Psoas muscle (tissue), 8 donors: ENCODE results near the gene CXXC5. TPM values are rescaled to one million over a fixed set of nuclear protein-coding genes. Genes with fewer than 3 reads are reported as not detected.

Experiments used
- ATAC-seq, 4 donors: fragments of 200-7000 bp; cut with Tn5 transposase; one replicate each; pipeline ENCODE4 v1.9.1; 2020; ENCODE audit warnings: moderate library complexity in 3 of 4, mild to moderate bottlenecking in 2 of 4
- DNase-seq, 2 donors: peaks; one replicate each; pipeline ENCODE4 v3.0.0-alpha.2; 2020
- H3K27ac ChIP-seq: fragments of 200-600 bp; one replicate; pipeline ENCODE4 v1.8.0; 2022
- H3K27me3 ChIP-seq, 3 donors: fragments of 200-600 bp in 1 of 3; one replicate each; pipeline versions ENCODE4 v1.6.1 to v1.8.0; 2013 to 2022; ENCODE audit warnings: low read length in 2 of 3, mild to moderate bottlenecking in 2 of 3, moderate library complexity in 1 of 3; ENCODE audit not compliant: insufficient read depth in 3 of 3
- H3K36me3 ChIP-seq, 2 donors: fragments of 200-600 bp in 1 of 2; one replicate each; pipeline versions ENCODE4 v1.6.1 to v1.8.0; 2013 to 2022; ENCODE audit warnings: low read depth in 1 of 2, mild to moderate bottlenecking in 1 of 2, moderate library complexity in 1 of 2; ENCODE audit not compliant: insufficient read depth in 1 of 2
- H3K4me1 ChIP-seq: fragments of 200-600 bp; one replicate; pipeline ENCODE4 v1.8.0; 2022
- H3K4me3 ChIP-seq: fragments of 200-600 bp; one replicate; pipeline ENCODE4 v1.8.0; 2022; ENCODE audit warnings: mild to moderate bottlenecking
- H3K9me3 ChIP-seq: fragments of 200-600 bp; one replicate; pipeline ENCODE4 v1.8.0; 2022
- WGBS, 3 donors: extraction: QIAGEN DNeasy Blood & Tissue Kit; methylation state at CpG; one replicate each; pipeline versions ENCODE4 v1.1.6 to v1.1.7; 2013; 5-methylcytosine and 5-hydroxymethylcytosine counted together
- intact Hi-C, 2 donors: fragments of 100-400 bp; cut with DNase I; formaldehyde crosslinking; loops; one replicate each; pipeline versions ENCODE4 v1.11.0 to v1.14.2; 2022
- polyA plus RNA-seq, 3 donors: library from polyadenylated mRNA; stranded (reverse); fragments of 200-250 nt; gene quantifications; one replicate each; pipeline ENCODE4 v1.2.3, GENCODE V29; 2013
- total RNA-seq, 4 donors: library from RNA; stranded (reverse); fragmentation: NEBNext Ultra II Directional in 2 of 4; extraction: Animal tissue kit (Norgen Biotek cat#: 25700) in 2 of 4; gene quantifications; one replicate each; pipeline versions ENCODE4 v1.2.1 to v1.2.4, GENCODE V29; 2021 to 2023
- TF ChIP-seq, protein P1 (sequence below): fragments of 200-600 bp; IDR thresholded peaks from one replicate; pipeline ENCODE4 v1.8.0; 2022; ENCODE audit warnings: antibody characterized with exemption
- donor health status: healthy with polysubstance abuse.
- donor health status: DM: no; HTN: no; CAD: no; lungs with moderate emphysema.
- donor health status: Bipolar disorder and iron deficiency.
- donor health status: healthy.
- donor health status: DM: yes; HTN: yes; CAD: no.
- donor health status: DM: no; HTN: no; CAD: no.
- donor health status: DM: no; HTN: no; CAD: no.
- donor health status: DM: yes; HTN: yes; CAD: no.

The CXXC5 gene
- total and polyA plus RNA-seq, 7 donors = 24.5 to 88.3 (median 47.2) TPM

DNA sequence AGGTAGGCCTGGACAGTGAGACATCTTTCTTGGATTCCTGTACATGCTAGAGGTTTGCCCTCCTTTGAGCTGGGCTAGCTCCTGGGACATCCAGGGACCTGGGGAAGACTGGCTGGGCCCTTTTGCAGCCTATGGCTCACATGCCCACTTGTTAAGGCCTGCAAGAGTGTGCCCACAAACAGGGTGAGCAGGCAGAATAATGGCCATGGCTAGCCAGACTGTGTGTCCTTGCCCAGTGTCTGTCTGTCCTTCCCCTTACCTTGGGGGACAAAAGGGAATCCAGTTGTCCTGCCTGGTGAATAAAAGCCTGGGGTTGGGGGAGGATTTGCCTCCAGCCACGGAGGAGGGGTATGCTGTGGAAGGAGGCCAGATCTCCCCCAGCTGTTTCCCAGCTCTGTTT, 13.0 kb upstream of the CXXC5 start:
- 29 to 47% (median 35%) methylated on average over 1 of the region's 1 CpG for WGBS, 3 donors
- intact Hi-C loops = loop anchor here (2.0 to 10.0 kb wide), 4 partner anchors 16 to 330 kb away; no protein-coding TSS in a partner anchor
- no peak overlapping the region for H3K4me3 ChIP-seq
- TF ChIP-seq, protein P1, sequence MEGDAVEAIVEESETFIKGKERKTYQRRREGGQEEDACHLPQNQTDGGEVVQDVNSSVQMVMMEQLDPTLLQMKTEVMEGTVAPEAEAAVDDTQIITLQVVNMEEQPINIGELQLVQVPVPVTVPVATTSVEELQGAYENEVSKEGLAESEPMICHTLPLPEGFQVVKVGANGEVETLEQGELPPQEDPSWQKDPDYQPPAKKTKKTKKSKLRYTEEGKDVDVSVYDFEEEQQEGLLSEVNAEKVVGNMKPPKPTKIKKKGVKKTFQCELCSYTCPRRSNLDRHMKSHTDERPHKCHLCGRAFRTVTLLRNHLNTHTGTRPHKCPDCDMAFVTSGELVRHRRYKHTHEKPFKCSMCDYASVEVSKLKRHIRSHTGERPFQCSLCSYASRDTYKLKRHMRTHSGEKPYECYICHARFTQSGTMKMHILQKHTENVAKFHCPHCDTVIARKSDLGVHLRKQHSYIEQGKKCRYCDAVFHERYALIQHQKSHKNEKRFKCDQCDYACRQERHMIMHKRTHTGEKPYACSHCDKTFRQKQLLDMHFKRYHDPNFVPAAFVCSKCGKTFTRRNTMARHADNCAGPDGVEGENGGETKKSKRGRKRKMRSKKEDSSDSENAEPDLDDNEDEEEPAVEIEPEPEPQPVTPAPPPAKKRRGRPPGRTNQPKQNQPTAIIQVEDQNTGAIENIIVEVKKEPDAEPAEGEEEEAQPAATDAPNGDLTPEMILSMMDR = no peak
- ATAC-seq = no peak
- H3K27me3 ChIP-seq = no peaks in the 10 kb centered on the region
- H3K9me3 ChIP-seq = no peaks in the 10 kb centered on the region
- peaks cover 0 to 8% of the 10 kb centered on the region in 2 donors for H3K36me3 ChIP-seq
- DNase-seq = no peak
- H3K27ac ChIP-seq = peak overlapping the region; percentile 37
- H3K4me1 ChIP-seq = peaks cover 38% of the 10 kb centered on the region

DNA sequence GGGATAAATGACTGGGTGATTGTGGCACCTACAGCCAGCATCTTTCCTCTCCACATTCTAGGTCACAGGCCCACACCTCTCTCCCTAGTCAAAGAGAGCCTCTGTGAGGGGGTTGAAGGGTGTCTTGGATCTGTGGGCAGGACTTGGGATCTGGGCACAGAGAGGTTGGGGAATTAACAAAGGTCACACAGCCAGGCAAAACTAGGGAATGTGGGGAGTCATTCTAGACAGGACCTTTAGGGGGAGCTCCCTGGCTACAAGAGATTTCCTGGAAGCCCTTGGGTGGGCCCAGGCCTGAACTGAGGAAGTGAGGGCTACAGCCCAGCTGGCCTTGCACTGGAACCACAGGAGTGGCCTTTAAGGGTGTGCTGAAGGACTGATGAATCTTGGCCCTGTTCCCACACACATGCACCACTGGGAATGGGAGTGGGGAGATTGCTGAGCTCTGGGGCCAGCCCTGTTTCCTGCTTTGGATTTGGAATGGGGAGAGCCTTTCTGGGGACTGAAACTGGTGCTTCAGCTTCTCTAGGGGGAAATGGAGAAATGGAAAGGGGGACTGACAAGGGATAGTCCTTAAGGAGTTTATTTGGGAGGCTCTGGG, 12.4 kb upstream of the CXXC5 start:
- Histone ChIP-seq H3K27me3 (no peaks in the 10 kb centered on the region), H3K36me3 (peaks cover 0 to 5% of the 10 kb centered on the region in 2 donors), H3K4me3 (no peak overlapping the region), H3K9me3 (no peaks in the 10 kb centered on the region), H3K4me1 (peaks cover 43% of the 10 kb centered on the region), H3K27ac (peak overlapping the region; percentile 96)
- TF ChIP-seq, protein P1 = peak; percentile 54
- peak; percentile 84 to 90 for DNase-seq
- intact Hi-C loops = loop anchor here (2.0 to 10.0 kb wide), 4 partner anchors 15 to 329 kb away; no protein-coding TSS in a partner anchor
- peak in 3 of 4 donors; percentile 15 to 27 (median 15) for ATAC-seq

DNA sequence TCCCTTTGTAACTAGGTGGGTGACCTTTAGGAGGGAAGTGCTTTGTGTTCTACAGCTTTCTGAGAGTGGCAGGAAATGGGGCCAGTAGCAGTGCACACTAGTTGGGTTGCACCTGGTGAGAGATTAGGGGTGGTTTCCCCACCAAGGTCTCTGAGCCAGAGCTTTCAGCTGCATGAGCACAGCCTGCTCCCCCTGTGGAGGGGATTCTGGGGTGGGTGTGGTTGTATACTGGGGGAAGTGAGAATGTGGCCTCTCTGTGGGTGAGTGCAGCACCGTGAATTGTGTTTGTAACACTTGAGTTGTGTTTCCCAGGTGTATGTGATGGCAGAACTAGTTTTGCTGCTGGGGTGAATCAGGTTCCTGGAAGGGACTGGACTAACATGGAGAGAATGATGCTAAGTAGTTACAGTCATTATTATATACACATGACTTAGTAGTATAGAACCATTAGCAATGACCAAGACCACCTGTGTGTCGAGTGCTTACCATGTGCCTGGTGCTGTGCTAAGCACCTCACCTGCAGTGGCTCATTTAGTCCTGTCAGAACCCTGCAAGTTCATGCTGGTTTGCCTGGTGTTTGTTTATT, 11.8 kb upstream of the CXXC5 start:
- peaks cover 0 to 5% of the 10 kb centered on the region in 2 donors for H3K36me3 ChIP-seq
- H3K27me3 ChIP-seq = no peaks in the 10 kb centered on the region
- TF ChIP-seq, protein P1 = no peak
- peak overlapping the region; percentile 96 for H3K27ac ChIP-seq
- H3K4me3 ChIP-seq = peak overlapping the region; percentile 64
- WGBS, 3 donors = 46 to 67% (median 49%) methylated on average over 2 of the region's 2 CpGs
- ATAC-seq (no peak), DNase-seq (no peak)
- H3K4me1 ChIP-seq = peaks cover 49% of the 10 kb centered on the region
- H3K9me3 ChIP-seq = no peaks in the 10 kb centered on the region
- intact Hi-C loops = loop anchor here in 1 of 2 donors (10.0 kb wide), 2 partner anchors 209 to 329 kb away; no protein-coding TSS in a partner anchor

DNA sequence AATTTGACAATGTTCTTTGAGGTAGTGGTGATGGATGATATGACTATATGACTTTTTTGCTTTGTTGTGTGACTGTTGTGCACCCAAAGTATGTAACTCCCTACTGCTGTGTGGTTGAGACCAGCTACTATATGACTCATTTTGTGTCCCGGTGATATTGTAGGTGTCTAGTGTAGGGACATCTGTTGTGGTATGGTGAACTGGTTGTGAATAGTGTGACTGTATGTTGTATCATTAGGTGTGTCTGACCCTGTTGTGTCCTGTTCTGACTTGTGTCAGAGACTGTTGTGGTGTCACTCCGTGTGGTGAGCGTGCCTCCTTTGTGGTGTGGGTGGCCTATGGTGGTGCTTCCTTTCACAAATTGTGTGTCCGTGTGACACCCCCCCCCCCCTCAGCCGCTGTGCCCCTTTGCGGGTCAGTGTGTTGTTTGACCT, 11.2 kb upstream of the CXXC5 start:
- 0 to 1% (median 1%) methylated on average over 6 of the region's 6 CpGs for WGBS, 3 donors
- ATAC-seq (peak in 1 of 4 donors; percentile 7), DNase-seq (no peak)
- TF ChIP-seq, protein P1 = no peak
- H3K27ac ChIP-seq = peak overlapping the region; percentile 96
- peak overlapping the region; percentile 64 for H3K4me3 ChIP-seq
- H3K27me3 ChIP-seq = no peaks in the 10 kb centered on the region
- H3K4me1 ChIP-seq = peaks cover 55% of the 10 kb centered on the region
- intact Hi-C loops = loop anchor here in 1 of 2 donors (1.0 to 10.0 kb wide), 3 partner anchors 11 to 328 kb away; partner anchors contain the start of gene CXXC5
- no peaks in the 10 kb centered on the region for H3K9me3 ChIP-seq
- peaks cover 0 to 5% of the 10 kb centered on the region in 2 donors for H3K36me3 ChIP-seq
